ENCODE results near the gene PERCC1.
"Not testable (repeated sequence)": the region's sequence is repeated elsewhere in the genome, so short reads cannot be mapped to it uniquely, and the experiment has no call there.

PERCC1 gene

DNA sequence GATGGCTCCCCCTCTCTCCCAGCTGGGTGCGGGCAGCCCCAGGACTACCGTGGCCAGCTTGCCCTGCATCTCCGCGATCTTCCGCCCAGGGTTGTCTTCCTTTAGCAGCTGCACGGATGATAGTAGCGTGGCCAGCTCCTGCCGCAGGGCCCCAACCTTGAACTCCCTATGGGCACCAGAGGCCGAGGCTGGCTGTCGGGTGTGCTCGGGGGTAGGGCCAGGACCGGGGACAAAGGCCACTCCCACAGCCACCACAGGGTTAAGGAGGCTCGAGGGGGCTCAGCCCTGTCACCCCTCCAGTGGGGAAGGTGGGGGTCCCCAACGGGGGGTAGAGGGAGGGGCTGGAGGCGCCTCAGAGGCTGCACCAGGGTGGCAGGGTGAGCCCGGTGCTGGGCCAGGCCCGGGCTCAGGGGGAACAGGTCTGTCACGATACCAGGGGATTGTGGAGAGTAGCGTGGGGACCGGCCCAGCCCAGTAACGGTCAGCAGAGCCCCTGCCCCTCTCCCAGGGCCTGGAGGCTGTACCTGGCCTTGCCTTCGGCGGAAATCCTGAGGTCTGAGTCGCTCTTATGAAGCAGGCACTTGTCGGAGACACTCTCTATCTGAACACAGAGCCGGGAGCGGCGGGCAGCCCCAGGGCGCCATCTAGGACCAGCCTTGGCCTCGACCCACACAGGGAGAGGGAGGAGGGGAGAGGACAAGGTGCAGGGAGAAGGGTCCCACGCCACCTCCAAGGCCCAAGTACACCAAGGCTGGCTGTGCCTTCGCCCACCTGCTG lies 5.2 kb downstream of the PERCC1 start:
- DNase-seq: no peak

DNA sequence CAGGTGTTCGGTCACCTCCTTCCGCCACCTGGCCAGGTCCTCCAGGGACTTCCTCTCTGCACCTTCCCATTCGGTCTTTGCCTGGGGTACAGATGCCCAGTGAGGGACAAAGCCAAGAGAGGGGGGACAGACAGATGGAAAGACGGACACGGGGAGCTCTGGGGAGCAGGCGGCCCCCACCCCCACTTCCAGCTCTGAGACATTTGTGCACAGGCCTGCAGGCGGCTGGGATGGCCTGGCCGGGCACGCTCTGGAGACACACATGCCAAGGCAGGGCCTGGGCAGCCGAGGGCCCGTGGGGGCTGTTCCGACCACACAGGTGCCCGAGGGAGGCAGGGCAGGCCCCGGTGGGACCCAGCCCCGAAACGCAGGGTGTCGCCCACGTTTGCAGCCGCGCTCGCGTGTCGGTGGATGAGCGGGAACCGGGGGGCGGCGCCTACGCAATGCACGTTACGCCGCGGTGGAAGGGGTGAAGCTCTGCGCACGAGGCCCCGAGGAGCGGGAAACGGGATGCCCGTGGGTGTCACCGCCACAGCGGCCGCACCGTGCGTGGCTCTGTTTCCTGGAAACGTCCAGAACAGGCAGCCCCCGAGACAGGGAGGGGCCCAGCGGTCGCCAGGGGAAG lies 6.0 kb downstream of the PERCC1 start:
- DNase-seq: no peak

DNA sequence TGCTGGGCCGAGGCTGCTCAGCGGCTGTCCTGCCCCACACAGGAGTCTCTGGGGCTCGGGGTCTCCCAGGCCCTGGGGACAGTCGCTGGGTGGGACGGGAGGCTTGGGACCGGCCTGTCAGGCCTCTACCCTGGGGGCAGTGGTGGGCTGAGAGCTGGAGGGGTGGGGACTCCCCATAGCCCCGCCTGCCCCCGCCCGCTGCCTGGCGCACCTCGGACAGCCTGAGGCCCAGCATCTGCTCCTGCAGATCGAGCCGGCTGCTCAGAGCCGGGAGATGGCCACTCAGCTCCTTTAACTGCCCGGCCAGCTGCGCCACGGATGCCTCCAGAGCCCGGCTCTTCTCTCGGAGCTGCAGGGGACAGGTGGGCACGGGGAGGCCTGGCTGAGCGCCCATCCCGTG lies 6.7 kb downstream of the PERCC1 start:
- no peak for DNase-seq

DNA sequence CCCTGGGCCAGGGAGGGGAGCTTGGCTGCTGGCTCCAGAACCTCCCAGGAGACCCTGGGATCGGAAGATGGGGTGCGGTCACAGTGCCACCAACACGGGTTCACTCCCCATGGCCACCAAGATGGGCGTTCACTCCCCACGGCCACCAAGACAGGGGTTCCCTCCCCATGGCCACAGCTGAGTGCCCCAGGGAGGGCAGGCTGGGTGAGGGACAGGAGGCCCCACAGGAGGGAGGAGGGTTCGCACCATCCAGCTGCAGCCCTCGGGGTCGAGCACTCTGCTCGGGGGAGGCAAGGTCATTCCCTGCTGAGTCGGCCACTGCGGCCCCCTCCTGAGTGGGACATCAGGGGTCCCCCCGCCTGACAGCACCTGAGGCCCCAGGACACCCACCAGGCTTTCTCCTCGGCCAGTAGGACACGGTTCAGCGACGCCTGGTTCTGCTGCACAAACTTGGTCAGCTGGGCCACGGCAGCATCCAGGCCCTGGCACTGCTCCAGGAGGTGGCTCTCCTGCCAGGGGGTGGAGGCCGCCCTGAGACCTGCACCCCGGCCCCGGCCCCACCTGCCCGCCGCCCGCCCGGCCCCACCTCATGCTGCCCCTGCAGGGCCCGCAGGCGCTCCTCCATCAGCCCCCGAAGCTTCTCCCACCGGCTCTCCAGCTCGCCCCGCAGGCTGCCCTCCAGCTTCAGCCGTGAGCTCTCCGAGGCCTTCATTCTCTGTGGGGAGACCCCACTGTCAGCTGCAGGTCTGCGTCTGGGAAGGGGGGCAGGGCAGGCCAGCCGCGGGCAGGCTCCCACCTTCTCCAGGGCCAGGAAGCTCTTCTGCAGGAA lies 7.6 kb downstream of the PERCC1 start:
- no peak for DNase-seq

DNA sequence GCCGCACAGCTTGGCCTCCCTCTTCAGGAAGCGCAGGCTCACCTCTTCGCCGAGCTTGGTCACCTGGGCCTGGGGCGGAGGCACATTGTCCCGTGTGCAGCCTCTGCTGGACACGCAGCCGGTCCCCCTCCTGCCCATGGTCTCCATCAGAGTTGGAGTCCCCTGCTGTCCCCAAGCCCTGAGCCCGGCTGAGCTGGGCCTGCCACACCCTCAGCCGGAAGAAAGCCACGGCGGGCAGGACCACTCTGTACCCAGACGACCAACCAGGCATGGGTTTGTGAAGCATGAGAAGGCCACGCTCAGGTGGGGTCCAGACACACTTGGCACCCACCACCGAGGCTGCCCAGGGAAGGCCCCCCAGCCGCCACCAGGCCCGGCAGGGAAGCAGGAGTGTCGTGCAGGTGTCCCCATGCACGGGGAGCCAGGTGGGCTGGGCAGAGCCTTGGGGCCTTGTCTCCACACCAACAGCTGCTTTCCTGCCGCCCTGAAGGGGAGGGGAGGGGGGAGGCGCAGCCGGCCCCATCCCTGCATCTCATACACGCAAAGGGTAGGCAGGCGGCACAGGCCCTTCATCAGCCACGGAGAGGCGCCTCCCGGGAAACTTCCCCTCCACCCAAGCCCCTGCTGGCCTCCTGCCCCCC lies 8.3 kb downstream of the PERCC1 start:
- DNase-seq: no peak

DNA sequence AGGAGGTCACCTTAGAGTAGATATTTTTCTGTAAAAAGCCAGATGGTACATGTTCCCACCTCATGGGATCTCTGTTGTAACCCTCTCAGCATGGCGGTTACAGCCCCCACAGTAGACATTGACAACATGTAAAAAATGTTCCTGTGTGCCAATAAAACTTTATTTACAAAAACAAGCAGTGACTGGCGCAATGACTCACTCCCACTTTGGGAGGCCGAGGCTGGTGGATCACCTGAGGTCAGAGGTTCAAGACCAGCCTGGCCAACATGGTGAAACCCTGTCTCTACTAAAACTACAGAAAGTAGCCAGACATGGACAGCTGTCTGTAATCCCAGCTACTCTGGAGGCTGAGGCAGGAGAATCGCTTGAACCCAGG lies 8.8 kb downstream of the PERCC1 start:
- DNase-seq: not testable (repeated sequence)

DNA sequence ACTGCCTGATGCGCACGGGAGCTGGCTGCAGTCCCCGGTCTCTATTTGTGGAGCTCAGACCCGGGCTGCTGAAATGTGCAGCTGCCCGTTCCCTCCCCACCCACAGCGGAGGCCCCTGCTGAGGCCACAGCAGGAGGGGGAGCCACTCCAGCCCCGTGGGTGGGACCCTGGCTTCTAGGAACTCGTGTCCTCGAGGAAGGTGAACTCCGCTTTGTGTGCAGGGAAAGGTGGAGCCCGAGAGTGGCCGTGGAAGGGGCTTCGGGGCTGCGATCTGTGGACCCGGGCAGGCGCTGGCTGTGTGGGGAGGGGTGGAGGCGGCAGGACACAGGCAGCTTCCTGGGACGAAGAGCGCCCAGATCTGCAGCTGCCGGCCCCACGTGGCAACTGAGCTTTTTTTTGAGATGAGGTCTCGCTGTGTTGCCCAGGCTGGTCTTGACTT lies 10.5 kb downstream of the PERCC1 start:
- no peak for DNase-seq

DNA sequence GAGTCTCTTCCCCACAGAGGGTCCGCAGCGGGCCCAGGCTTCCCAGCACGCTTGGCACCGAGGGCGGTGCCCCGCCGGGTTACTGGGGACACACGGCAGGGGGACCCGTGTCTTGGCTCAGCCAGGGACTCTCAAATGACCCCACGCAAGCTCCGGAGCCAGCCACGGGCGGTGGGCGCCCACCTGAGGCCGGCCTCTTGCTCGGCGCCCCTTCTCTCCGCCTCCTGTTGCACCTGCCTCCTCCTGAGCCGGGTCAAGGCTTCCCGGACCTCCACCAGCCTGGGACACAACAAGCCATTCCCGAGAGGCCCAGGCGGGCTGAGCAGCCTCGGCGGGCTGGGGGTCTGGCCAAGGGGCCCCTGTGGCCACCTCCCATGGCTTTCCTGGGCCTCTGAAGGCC lies 11.8 kb downstream of the PERCC1 start:
- no peak for DNase-seq

DNA sequence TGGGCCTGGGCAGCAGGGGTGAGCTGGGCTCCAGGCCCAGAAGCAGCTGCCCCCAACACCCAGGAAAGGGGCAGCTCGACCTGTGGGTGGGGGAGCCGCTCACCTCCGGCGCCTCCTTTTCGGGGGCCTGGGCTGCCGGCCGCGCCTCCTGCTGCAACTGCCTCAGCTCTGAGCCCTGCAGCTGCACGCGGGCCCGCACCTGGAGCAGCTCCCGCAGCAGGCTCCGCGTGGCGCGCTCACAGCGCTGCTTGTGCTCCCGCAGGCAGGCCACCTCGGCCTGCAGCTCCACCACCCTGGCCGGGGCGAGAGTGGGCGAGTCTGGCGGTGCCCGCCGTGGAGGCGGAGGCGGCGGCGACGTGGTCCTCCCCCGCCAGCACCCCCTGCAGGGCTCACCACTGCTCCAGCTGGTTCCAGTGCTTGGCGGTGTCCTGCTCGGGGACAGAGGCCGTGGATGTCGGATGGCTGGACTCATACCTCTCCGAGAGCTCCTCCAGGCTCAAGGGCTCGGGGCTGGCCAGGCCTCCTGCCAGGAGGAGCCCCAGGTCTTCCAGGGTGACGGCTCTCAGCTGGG lies 12.6 kb downstream of the PERCC1 start:
- no peak for DNase-seq

DNA sequence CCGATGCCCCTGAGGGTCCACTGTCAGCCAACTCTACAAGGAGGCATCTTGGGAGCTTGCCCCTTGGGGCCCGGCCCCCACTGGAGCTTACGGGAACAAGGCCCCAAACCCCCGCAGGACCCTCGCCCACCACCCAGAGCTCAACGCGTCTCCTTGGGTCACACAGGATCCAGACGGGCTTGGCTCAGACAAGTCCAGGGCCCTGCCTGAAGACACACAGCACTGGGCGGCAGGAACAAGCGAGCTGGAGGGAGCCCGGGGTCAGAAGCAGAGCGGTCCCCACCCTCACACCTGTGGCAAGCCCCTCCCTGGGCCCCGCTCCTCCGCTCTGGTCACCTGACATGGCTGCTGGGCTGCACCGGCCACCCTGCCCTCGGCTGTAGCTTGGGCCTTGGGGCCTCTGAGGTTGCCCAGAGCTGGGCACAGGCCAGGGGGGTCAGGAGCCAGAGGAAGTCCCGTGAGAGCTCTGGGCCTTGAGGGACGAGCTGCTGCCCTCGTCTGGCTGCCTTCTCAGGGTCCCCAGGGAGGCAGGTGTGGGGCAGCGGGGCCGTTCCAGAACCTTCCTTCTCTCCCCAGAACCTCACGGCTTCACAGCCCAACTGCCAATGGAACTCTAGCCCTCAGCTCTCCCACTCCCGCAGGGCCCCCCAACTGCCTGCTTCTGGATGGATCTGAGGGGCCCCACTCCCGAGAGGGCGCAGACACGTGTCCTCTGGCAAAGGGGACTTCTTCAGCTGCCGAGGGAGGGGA lies 13.3 kb downstream of the PERCC1 start, which contains the start of gene CCDC154:
Gene CCDC154 (minus strand): TSS at position 577 of the 750 bp plus-strand sequence. CDS start 234 bp downstream, at position 343.
- no peak for DNase-seq

DNA sequence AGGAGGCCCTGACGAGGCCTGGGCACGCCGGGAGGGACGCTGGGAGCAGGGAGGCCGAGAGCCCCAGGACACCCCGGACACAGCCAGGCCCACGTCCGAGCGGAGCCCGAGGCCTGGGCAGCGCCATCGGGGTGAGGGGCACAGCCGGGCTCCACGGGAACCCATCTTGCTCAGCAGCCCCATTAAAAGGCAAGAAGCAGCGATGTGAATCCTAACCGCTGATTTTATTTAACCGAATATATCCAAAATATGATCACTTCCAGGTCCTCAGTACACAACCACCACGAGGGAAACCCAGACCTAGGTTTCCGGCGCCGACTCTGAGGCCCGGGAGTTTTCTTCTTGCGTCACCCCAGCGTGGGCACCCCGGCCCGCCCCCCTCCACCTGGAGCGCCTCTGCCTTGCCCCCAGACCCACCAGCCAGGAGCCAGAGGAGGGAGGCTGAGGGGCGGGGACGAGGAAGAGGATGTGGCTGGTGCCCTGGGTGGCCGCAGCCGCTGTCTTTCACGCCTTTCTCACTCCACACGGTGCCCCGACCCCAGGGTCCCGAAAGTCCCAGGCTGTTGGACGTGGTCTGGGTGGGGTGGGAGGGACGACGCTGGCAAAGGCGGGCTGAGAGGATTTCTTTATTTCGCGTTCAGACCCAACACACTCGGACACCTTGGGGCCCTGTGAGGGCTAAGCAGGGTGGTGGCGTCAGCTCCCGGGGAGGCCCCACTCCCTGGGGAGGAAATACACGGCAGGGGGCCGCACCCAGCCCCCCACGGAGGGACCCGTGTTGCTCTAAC lies 14.0 kb downstream of the PERCC1 start:
- no peak for DNase-seq

DNA sequence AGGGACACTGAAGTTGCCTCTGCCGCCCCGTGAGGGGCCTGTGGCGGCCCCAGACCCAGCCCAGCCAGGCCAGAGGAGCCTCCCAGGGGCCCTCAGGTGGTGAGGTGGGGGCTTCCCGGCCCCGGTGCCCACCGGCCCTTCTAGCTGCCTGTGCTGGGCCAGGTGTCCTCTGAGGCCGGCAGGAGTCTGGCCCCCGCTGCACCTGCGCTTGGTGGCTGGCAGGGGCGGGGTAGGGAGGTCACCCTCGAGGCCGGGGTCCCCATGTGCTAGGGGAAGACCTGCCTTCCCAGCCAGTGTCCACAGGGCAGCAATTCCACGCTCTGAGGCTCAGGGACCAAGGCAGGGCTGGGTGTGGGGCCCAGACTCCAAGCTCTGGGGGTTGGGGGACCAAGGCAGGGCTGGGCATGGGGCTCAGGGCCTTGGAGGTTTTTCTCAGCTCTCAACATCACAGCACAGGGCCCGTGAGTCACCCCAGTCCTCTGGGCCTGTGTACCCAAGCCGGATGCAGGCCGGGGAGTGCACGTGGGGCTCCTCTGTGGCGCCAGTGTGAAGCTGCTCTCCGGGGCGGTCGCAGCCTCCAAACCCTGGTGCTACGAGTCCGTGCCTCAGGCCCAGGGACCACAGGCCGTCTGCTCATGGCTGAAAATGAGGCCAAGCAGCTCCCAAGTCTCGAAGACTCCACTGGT lies 14.8 kb downstream of the PERCC1 start:
- DNase-seq: no peak

DNA sequence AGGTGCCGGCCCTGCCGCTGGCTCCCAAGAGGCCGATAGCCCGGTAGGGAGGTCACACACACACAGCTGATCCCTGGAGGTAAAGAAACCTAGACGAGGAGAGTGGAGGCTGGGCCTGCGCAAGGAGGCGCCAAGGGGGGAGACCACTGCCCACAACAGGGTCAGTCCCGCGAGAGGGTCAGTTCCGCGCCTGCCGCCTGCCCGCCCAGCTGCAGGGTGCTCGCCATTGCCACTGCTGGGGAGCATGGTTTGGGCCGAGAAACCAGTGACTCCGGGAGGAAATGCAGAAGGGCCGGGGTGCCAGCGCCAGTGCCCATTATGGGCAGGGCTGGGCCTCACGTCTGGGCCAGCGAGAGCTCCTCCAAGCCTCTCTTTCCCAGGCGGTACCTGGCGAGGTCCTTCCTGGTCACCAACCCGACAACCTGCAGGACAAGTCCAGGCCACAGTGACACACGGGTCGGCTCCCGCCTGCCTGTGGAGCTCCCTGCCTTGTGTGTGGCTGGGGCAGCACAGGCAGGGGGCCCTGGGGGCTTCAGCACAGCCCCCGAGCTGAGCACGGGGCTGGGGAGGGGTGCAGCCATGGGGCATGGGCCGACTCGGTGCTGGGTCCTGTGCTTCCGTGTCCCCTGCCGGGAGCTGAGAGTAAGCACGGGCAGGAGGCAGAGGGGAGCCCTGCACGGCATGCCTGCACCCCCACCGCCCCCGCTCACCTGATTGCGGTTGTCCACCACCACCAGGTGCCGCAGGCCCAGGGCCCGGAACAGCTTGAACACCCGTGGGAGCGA lies 15.6 kb downstream of the PERCC1 start:
- no peak for DNase-seq

DNA sequence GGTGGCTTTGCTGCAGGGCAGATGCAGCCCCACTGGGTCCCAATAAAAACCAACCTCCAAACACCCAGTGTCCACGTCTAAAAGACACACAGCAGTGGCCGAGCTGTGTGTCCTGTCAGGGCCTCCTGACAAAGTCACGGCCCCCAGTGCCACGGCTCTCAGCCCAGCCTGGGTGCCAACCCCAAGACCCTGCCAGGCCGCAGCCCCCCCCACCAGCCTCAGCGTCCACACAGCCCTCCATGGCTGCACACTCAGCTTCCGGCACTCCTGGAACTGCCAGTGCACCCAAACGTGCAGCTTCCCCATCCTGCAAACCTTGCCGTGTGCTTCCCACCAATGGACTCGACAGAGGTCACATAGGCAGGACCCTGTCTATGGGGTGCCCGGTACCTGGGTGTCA lies 17.1 kb downstream of the PERCC1 start:
- no peak for DNase-seq

DNA sequence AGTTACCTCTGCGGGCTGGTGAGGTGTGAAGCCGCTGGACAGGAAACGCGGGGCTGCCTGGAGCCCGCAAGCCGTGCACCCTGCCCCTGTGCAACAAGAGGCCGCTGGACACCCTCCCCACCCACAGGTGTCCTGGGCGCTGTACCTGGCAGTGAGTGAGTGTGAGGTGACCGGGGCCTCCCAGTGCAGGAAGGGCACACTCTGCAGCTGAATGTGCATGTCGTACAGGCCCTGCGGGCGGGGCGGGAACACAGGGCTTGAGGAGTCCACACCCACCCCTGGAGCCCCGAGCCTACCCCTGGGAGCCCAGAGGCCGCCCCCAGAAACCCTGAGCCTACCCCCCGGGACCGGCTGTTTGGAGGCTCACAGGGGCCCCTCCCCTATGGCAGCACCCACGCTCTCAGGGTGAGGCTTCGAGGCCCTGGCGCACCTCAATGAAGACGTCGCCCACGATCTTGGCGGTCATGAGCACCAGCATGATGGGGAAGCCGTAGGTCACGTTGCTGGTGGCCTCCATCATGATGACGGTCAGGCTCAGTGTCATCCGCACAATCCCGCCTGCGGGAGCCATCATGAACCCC lies 17.7 kb downstream of the PERCC1 start:
- no peak for DNase-seq

DNA sequence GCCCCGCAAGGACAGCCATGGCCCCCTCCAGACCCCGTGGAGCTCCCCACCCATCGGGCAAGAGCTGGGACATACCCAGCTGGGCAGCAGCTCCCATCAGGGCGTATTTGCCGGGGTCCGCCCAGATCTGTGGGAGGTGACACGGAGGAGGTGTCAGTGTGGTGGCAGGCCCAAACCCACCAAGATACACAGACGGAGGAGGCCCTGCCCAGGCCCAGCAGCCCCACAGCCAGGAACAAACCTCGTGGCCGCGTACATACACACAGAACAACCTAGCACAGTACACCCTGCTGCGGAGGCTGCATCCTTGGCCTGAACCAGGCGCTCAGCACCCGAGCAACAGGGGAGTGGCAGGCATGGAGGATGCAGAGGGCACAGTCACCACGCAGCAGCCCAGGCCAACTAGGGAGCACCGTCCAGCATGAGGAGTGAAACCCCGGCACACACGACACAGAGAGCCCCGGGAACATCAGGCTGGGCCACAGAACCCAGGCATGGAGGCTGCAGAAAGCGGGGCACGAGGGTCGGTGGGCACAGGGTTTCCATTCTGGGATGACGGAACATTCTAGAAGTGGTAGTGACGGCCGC lies 18.4 kb downstream of the PERCC1 start:
- no peak for DNase-seq

DNA sequence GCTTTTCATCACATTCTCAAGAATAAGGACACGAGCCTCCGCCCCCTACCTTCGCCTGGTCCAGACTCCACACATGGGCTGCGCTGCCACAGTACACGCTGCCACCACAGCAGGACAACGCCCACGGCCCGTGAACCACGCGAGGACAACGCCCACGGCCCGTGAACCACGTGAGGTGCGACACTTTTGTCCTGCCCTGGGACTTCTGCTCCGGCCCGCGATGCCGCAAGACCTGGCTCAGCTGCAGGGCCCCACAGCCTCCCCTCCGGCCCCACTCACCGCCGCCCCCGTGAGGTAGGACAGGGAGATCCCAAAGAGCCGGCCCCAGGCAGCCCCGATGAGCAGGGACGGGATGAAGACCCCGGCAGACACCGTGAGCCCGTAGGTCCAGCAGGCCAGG lies 19.3 kb downstream of the PERCC1 start:
- no peak for DNase-seq

DNA sequence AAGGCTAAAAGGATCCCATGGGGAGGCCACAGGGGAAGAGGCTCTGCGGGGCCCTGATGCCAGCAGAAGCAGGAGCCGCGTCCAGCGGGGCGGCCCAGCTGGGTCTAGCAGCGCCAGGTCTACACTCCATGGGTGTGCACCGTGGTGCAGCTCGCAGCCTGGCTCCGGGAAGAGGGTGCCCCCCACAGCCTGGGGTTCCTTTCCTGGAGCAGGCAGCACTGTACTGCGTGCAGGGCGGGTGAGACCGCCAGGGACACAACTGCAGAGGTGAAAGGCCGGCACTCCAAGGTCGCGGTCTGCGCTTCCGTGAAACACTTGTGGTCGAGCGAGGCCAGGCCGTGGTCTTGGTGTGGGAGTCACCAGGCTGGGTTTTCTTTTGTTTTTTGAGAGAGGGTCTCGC lies 20.0 kb downstream of the PERCC1 start:
- no peak for DNase-seq
